HG03103 (cell line): ENCODE measurements around the gene KRT82.
"Not testable (repeated sequence)": the region's sequence is repeated elsewhere in the genome, so short reads cannot be mapped to it uniquely, and the experiment has no call there.

Experiments
- ATAC-seq: cut with Tn5 transposase; IDR thresholded peaks from one replicate; pipeline ENCODE4 v1.9.1; 2021; ENCODE audit warnings: low read depth; ENCODE audit not compliant: unreplicated experiment

Gene KRT82

GRCh38 chr12:52405922-52406385 is at the start of gene KRT82:
Gene KRT82, minus strand, starts transcription at chr12:52406335. Its CDS starts 58 bp downstream, at chr12:52406277.
- ATAC-seq, result no peak

GRCh38 chr12:52455821-52456220 is 49.7 kb upstream of the KRT82 start:
- no peak for ATAC-seq

- ATAC-seq, result no peak
These were observed 48.5 kb upstream of the KRT82 start for GRCh38 chr12:52454411-52455201.

- ATAC-seq, result no peak
These were observed 46.0 kb upstream of the KRT82 start, which contains the start of gene KRT6B for GRCh38 chr12:52452101-52452500. Gene KRT6B, minus strand, starts transcription at chr12:52452146. Its CDS starts 68 bp downstream, at chr12:52452078.

- no peak for ATAC-seq
These were observed 42.1 kb upstream of the KRT82 start for GRCh38 chr12:52448228-52448627.

GRCh38 chr12:52447196-52447595 is 41.1 kb upstream of the KRT82 start:
- not testable (repeated sequence) for ATAC-seq

GRCh38 chr12:52446367-52447045 is 40.4 kb upstream of the KRT82 start:
- no peak for ATAC-seq

GRCh38 chr12:52445876-52446275 is 39.7 kb upstream of the KRT82 start:
- ATAC-seq, result no peak

- no peak for ATAC-seq
These were observed 38.8 kb upstream of the KRT82 start for GRCh38 chr12:52444647-52445595.

- no peak for ATAC-seq
These were observed 37.8 kb upstream of the KRT82 start for GRCh38 chr12:52443966-52444365.

- no peak for ATAC-seq
These were observed 36.5 kb upstream of the KRT82 start for GRCh38 chr12:52442600-52443061.

- no peak for ATAC-seq
These were observed 35.3 kb upstream of the KRT82 start for GRCh38 chr12:52441320-52441911.

- ATAC-seq, result no peak
These were observed 34.7 kb upstream of the KRT82 start for GRCh38 chr12:52440821-52441319.

- no peak for ATAC-seq
These were observed 33.7 kb upstream of the KRT82 start for GRCh38 chr12:52439845-52440244.

- ATAC-seq, result no peak
These were observed 33.3 kb upstream of the KRT82 start for GRCh38 chr12:52439420-52439819.

- no peak for ATAC-seq
These were observed 32.5 kb upstream of the KRT82 start for GRCh38 chr12:52438305-52439301.

GRCh38 chr12:52437508-52437907 is 31.4 kb upstream of the KRT82 start:
- no peak for ATAC-seq

GRCh38 chr12:52436828-52437474 is 30.8 kb upstream of the KRT82 start:
- no peak for ATAC-seq
